GM23338 (cell line): ENCODE results near the gene MYO5A. TPM values are rescaled to one million over a fixed set of nuclear protein-coding genes. Genes with fewer than 3 reads are reported as not detected.

Source experiments
- ATAC-seq: fragments of 200-7000 bp; cut with Tn5 transposase; 3 replicates; pipeline ENCODE4 v1.9.1; 2020
- DNase-seq: peaks from one replicate; pipeline ENCODE4 v3.0.0-alpha.2; 2015; ENCODE audit warnings: low spot score
- H2AFZ ChIP-seq: fragments of 200-600 bp; sonication (generic); 2 replicates; pipeline ENCODE4 v1.8.0; 2016; ENCODE audit warnings: antibody characterized with exemption, mild to moderate bottlenecking, moderate library complexity
- H3F3A ChIP-seq: fragments of 200-600 bp; sonication (generic); replicated peaks from 2 replicates; pipeline ENCODE4 v1.8.0; 2017; ENCODE audit warnings: antibody characterized with exemption, mixed run types, low read depth
- H3K27ac ChIP-seq: fragments of 200-600 bp; sonication (generic); 2 replicates; pipeline ENCODE4 v1.6.1; 2016; ENCODE audit warnings: low read depth
- H3K27me3 ChIP-seq: fragments of 200-600 bp; sonication (generic); 2 replicates; pipeline ENCODE4 v1.8.0; 2016; ENCODE audit warnings: mild to moderate bottlenecking, mixed run types, moderate library complexity; ENCODE audit not compliant: insufficient read depth
- H3K36me3 ChIP-seq: fragments of 200-600 bp; sonication (generic); 2 replicates; pipeline ENCODE4 v1.8.0; 2016; ENCODE audit warnings: mild to moderate bottlenecking; ENCODE audit not compliant: insufficient read depth
- H3K4me1 ChIP-seq: fragments of 200-600 bp; sonication (generic); 2 replicates; pipeline ENCODE4 v1.8.0; 2016; ENCODE audit warnings: mild to moderate bottlenecking, moderate library complexity; ENCODE audit not compliant: insufficient read depth
- H3K4me2 ChIP-seq: fragments of 200-600 bp; sonication (generic); 2 replicates; pipeline ENCODE4 v1.7.1; 2017; ENCODE audit warnings: mixed run types
- H3K4me3 ChIP-seq: fragments of 200-600 bp; sonication (generic); 2 replicates; pipeline ENCODE4 v1.6.1; 2016; ENCODE audit warnings: mixed run types
- H3K79me2 ChIP-seq: fragments of 200-600 bp; sonication (generic); replicated peaks from 2 replicates; pipeline ENCODE4 v1.8.0; 2017; ENCODE audit warnings: mild to moderate bottlenecking; ENCODE audit not compliant: insufficient read depth
- H3K9me2 ChIP-seq: fragments of 200-600 bp; sonication (generic); 2 replicates; pipeline ENCODE4 v1.8.0; 2017; ENCODE audit not compliant: insufficient read depth
- H4K20me1 ChIP-seq: fragments of 200-600 bp; sonication (generic); replicated peaks from 2 replicates; pipeline ENCODE4 v1.8.0; 2017; ENCODE audit warnings: mild to moderate bottlenecking; ENCODE audit not compliant: insufficient read depth
- H3K27ac Mint-ChIP-seq: 2 replicates; pipeline ENCODE4 v1.8.0; 2020; ENCODE audit warnings: inconsistent platforms, mild to moderate bottlenecking, moderate library complexity, mixed read lengths
- H3K27me3 Mint-ChIP-seq: 3 replicates; pipeline ENCODE4 v1.8.0; 2022; ENCODE audit warnings: low read depth, mild to moderate bottlenecking, moderate library complexity, mixed read lengths, inconsistent platforms; ENCODE audit not compliant: insufficient read depth, poor library complexity
- H3K36me3 Mint-ChIP-seq: 3 replicates; pipeline ENCODE4 v1.8.0; 2021; ENCODE audit warnings: low read depth, mild to moderate bottlenecking, inconsistent platforms, moderate library complexity, mixed read lengths
- H3K4me1 Mint-ChIP-seq: 3 replicates; pipeline ENCODE4 v1.8.0; 2020; ENCODE audit warnings: mild to moderate bottlenecking, inconsistent platforms, mixed read lengths
- H3K4me3 Mint-ChIP-seq: 3 replicates; pipeline ENCODE4 v1.8.0; 2021; ENCODE audit warnings: moderate library complexity, mild to moderate bottlenecking, inconsistent platforms, mixed read lengths
- H3K9me3 Mint-ChIP-seq: 3 replicates; pipeline ENCODE4 v1.8.0; 2020; ENCODE audit warnings: moderate library complexity, mild to moderate bottlenecking, inconsistent platforms, mixed read lengths
- CREB1 ChIP-seq: fragments of 250-450 bp; sonication (Bioruptor Pico); IDR thresholded peaks from 2 replicates; pipeline ENCODE4 v1.5.0; 2020; ENCODE audit warnings: low read depth, mild to moderate bottlenecking, moderate library complexity
- ETS1 ChIP-seq: IDR thresholded peaks from 2 replicates; pipeline ENCODE4 v1.6.1; 2016; ENCODE audit warnings: antibody characterized with exemption
- EZH2 ChIP-seq: fragments of 200-600 bp; sonication (generic); IDR thresholded peaks from one replicate; pipeline ENCODE4 v1.8.0; 2017; ENCODE audit warnings: antibody characterized with exemption, mild to moderate bottlenecking, low read depth; ENCODE audit not compliant: unreplicated experiment
- JUNB ChIP-seq: IDR thresholded peaks from one replicate; pipeline ENCODE4 v1.6.1; 2016; ENCODE audit warnings: antibody characterized with exemption; ENCODE audit not compliant: unreplicated experiment
- POLR2AphosphoS5 ChIP-seq: IDR thresholded peaks from 2 replicates; pipeline ENCODE4 v1.6.1; 2016; ENCODE audit warnings: antibody characterized with exemption, low read depth
- ZNF114 ChIP-seq: fragments of 250-450 bp; sonication (Bioruptor Pico); IDR thresholded peaks from 2 replicates; pipeline ENCODE4 v1.5.0; 2020; ENCODE audit warnings: mild to moderate bottlenecking, moderate library complexity
- ZNF331 ChIP-seq: fragments of 250-450 bp; sonication (Bioruptor Pico); IDR thresholded peaks from 2 replicates; pipeline ENCODE4 v1.5.0; 2020; ENCODE audit warnings: low read depth, mild to moderate bottlenecking, moderate library complexity
- polyA plus RNA-seq: library from polyadenylated mRNA; unstranded; fragments of >200 nt; fragmentation: Nextera tagmentation; extraction: Ambion mirVana; gene quantifications from 2 replicates; pipeline ENCODE4 v1.2.1, GENCODE V29; 2016
- total RNA-seq: library from RNA; depleted of rRNA; stranded (reverse); fragments of >200 nt; shearing (Covaris generic); gene quantifications from 2 replicates; pipeline ENCODE4 v1.2.3, GENCODE V29; 2014
- TF ChIP-seq, protein P1 (sequence below): IDR thresholded peaks from one replicate; pipeline ENCODE4 v1.6.1; 2018; ENCODE audit warnings: antibody characterized with exemption; ENCODE audit not compliant: unreplicated experiment
- TF ChIP-seq, protein P2 (sequence below): fragments of 250-450 bp; sonication (Bioruptor Pico); IDR thresholded peaks from 2 replicates; pipeline ENCODE4 v1.5.0; 2020; ENCODE audit warnings: mild to moderate bottlenecking, moderate library complexity

MYO5A gene
- total and polyA plus RNA-seq, 2 experiments from 2014 or later: 5.7 to 31.8 TPM

DNA sequence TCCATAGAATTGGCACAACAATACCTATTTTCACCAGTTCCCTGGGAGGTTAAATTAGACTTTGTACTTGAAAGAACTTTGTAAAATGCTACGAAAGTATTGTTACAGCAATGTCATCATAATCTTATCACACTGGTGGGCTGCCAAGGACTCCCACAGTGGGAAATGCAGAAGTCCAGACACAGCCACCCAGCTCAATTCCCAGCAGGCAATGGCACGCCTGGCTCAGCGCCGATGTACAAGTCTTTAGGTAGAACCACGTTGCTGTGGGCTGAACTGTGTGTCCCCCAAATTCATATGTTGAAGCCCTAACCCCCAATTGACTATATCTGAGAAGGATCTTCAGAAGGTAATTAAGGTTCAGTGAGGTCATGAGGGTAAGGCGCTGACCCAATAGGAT is 245.4 kb downstream of the MYO5A start:
- Histone ChIP-seq H3K27ac (no peak overlapping the region), H3K27me3 (no peaks in the 10 kb centered on the region), H3K79me2 (peaks cover 15% of the 10 kb centered on the region; the same call in 1 of the 2 replicates), H3K4me1 (no peaks in the 10 kb centered on the region), H2AFZ (no peak overlapping the region), H3K36me3 (peaks cover 18% of the 10 kb centered on the region; the same call in 1 of the 2 replicates), H3K9me2 (no peaks in the 10 kb centered on the region), H3K4me3 (no peak overlapping the region), H3F3A (no peaks in the 10 kb centered on the region), H3K4me2 (no peak overlapping the region), H4K20me1 (no peaks in the 10 kb centered on the region; the same call in 1 of the 2 replicates)
- H3K27me3 Mint-ChIP-seq: peaks cover 12% of the 10 kb centered on the region
- no peak for DNase-seq
- peaks cover 19% of the 10 kb centered on the region for H3K9me3 Mint-ChIP-seq
- peaks cover 2% of the 10 kb centered on the region for H3K4me1 Mint-ChIP-seq
- no peak for ATAC-seq
- TF ChIP-seq, protein P1, sequence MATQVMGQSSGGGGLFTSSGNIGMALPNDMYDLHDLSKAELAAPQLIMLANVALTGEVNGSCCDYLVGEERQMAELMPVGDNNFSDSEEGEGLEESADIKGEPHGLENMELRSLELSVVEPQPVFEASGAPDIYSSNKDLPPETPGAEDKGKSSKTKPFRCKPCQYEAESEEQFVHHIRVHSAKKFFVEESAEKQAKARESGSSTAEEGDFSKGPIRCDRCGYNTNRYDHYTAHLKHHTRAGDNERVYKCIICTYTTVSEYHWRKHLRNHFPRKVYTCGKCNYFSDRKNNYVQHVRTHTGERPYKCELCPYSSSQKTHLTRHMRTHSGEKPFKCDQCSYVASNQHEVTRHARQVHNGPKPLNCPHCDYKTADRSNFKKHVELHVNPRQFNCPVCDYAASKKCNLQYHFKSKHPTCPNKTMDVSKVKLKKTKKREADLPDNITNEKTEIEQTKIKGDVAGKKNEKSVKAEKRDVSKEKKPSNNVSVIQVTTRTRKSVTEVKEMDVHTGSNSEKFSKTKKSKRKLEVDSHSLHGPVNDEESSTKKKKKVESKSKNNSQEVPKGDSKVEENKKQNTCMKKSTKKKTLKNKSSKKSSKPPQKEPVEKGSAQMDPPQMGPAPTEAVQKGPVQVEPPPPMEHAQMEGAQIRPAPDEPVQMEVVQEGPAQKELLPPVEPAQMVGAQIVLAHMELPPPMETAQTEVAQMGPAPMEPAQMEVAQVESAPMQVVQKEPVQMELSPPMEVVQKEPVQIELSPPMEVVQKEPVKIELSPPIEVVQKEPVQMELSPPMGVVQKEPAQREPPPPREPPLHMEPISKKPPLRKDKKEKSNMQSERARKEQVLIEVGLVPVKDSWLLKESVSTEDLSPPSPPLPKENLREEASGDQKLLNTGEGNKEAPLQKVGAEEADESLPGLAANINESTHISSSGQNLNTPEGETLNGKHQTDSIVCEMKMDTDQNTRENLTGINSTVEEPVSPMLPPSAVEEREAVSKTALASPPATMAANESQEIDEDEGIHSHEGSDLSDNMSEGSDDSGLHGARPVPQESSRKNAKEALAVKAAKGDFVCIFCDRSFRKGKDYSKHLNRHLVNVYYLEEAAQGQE: no peak
- TF ChIP-seq EZH2: no peak
- no peak overlapping the region for H3K27ac Mint-ChIP-seq
- H3K36me3 Mint-ChIP-seq: peaks cover 56% of the 10 kb centered on the region
- no peak overlapping the region for H3K4me3 Mint-ChIP-seq

DNA sequence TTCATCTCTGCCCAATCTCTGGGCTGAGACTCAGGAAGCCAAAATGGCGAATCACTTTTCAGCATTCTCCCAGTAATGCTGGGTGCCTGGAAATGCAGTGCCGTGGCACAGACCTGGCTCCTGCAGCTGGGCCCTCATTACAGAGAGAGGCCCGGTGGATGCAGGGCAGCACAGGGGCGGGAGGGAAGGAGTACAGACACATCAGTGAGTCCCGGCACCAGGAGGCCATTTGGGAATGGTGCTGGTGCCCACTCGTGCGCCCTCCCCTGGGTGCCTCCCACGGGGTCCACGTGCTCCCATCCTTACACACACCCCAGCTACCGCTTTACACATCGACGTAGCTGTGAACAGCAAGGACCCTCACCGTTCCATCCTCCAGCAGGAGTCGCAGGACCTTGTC is 246.3 kb downstream of the MYO5A start:
- H2AFZ ChIP-seq: no peak overlapping the region
- H3K27me3 ChIP-seq: no peaks in the 10 kb centered on the region
- no peak for ATAC-seq
- H3K4me3 ChIP-seq: no peak overlapping the region
- H3K79me2 ChIP-seq: 0 out of 2 replicates have a peak, but pooled peaks cover 6% of the 10 kb centered on the region
- H3K4me2 ChIP-seq: no peak overlapping the region
- no peak overlapping the region for H3K27ac ChIP-seq
- peaks cover 3% of the 10 kb centered on the region for H3K4me1 Mint-ChIP-seq
- H3K9me3 Mint-ChIP-seq: peaks cover 19% of the 10 kb centered on the region
- no peaks in the 10 kb centered on the region; the same call in 1 of the 2 replicates for H4K20me1 ChIP-seq
- H3K4me3 Mint-ChIP-seq: no peak overlapping the region
- peaks cover 10% of the 10 kb centered on the region for H3K27me3 Mint-ChIP-seq
- DNase-seq: no peak
- H3K9me2 ChIP-seq: no peaks in the 10 kb centered on the region
- no peaks in the 10 kb centered on the region for H3F3A ChIP-seq
- H3K36me3 Mint-ChIP-seq: peaks cover 56% of the 10 kb centered on the region
- H3K27ac Mint-ChIP-seq: no peak overlapping the region
- no peaks in the 10 kb centered on the region for H3K4me1 ChIP-seq
- peaks cover 20% of the 10 kb centered on the region; the same call in 1 of the 2 replicates for H3K36me3 ChIP-seq
- TF ChIP-seq ETS1 (no peak), JUNB (no peak), CREB1 (CRISPR knock-in tag) (no peak), ZNF331 (CRISPR knock-in tag) (no peak), ZNF114 (CRISPR knock-in tag) (no peak), EZH2 (no peak), POLR2AphosphoS5 (no peak)
- TF ChIP-seq, protein P2, sequence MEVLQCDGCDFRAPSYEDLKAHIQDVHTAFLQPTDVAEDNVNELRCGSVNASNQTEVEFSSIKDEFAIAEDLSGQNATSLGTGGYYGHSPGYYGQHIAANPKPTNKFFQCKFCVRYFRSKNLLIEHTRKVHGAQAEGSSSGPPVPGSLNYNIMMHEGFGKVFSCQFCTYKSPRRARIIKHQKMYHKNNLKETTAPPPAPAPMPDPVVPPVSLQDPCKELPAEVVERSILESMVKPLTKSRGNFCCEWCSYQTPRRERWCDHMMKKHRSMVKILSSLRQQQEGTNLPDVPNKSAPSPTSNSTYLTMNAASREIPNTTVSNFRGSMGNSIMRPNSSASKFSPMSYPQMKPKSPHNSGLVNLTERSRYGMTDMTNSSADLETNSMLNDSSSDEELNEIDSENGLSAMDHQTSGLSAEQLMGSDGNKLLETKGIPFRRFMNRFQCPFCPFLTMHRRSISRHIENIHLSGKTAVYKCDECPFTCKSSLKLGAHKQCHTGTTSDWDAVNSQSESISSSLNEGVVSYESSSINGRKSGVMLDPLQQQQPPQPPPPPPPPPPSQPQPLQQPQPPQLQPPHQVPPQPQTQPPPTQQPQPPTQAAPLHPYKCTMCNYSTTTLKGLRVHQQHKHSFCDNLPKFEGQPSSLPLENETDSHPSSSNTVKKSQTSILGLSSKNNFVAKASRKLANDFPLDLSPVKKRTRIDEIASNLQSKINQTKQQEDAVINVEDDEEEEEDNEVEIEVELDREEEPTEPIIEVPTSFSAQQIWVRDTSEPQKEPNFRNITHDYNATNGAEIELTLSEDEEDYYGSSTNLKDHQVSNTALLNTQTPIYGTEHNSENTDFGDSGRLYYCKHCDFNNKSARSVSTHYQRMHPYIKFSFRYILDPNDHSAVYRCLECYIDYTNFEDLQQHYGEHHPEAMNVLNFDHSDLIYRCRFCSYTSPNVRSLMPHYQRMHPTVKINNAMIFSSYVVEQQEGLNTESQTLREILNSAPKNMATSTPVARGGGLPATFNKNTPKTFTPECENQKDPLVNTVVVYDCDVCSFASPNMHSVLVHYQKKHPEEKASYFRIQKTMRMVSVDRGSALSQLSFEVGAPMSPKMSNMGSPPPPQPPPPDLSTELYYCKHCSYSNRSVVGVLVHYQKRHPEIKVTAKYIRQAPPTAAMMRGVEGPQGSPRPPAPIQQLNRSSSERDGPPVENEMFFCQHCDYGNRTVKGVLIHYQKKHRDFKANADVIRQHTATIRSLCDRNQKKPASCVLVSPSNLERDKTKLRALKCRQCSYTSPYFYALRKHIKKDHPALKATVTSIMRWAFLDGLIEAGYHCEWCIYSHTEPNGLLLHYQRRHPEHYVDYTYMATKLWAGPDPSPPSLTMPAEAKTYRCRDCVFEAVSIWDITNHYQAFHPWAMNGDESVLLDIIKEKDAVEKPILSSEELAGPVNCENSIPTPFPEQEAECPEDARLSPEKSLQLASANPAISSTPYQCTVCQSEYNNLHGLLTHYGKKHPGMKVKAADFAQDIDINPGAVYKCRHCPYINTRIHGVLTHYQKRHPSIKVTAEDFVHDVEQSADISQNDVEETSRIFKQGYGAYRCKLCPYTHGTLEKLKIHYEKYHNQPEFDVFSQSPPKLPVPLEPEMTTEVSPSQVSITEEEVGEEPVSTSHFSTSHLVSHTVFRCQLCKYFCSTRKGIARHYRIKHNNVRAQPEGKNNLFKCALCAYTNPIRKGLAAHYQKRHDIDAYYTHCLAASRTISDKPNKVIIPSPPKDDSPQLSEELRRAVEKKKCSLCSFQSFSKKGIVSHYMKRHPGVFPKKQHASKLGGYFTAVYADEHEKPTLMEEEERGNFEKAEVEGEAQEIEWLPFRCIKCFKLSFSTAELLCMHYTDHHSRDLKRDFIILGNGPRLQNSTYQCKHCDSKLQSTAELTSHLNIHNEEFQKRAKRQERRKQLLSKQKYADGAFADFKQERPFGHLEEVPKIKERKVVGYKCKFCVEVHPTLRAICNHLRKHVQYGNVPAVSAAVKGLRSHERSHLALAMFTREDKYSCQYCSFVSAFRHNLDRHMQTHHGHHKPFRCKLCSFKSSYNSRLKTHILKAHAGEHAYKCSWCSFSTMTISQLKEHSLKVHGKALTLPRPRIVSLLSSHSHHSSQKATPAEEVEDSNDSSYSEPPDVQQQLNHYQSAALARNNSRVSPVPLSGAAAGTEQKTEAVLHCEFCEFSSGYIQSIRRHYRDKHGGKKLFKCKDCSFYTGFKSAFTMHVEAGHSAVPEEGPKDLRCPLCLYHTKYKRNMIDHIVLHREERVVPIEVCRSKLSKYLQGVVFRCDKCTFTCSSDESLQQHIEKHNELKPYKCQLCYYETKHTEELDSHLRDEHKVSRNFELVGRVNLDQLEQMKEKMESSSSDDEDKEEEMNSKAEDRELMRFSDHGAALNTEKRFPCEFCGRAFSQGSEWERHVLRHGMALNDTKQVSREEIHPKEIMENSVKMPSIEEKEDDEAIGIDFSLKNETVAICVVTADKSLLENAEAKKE (CRISPR knock-in tag): no peak
